BE2C (cell line): ENCODE measurements around the gene PHLPP1.

ENCODE experiments used
- DNase-seq: peaks from one replicate; pipeline ENCODE4 v3.0.0-alpha.2; 2020
- H3K27me3 ChIP-seq: fragments of 250-450 bp; sonication (Bioruptor Pico); 2 replicates; pipeline ENCODE4 v1.5.1; 2020; ENCODE audit warnings: mild to moderate bottlenecking
- H3K36me3 ChIP-seq: fragments of 250-450 bp; sonication (Bioruptor Pico); 2 replicates; pipeline ENCODE4 v1.5.1; 2020; ENCODE audit warnings: mild to moderate bottlenecking
- H3K4me1 ChIP-seq: fragments of 250-450 bp; sonication (Bioruptor Pico); 2 replicates; pipeline ENCODE4 v1.5.1; 2020
- H3K4me3 ChIP-seq: 2 replicates; pipeline ENCODE4 v1.5.1; 2011; ENCODE audit warnings: low read depth, low read length
- H3K9me3 ChIP-seq: fragments of 250-450 bp; sonication (Bioruptor Pico); 2 replicates; pipeline ENCODE4 v1.5.1; 2020
- TF ChIP-seq, protein P1 (sequence below): IDR thresholded peaks from 2 replicates; pipeline ENCODE4 v1.5.1; 2012; ENCODE audit warnings: mild to moderate bottlenecking, low read depth, low read length

PHLPP1 gene

DNA sequence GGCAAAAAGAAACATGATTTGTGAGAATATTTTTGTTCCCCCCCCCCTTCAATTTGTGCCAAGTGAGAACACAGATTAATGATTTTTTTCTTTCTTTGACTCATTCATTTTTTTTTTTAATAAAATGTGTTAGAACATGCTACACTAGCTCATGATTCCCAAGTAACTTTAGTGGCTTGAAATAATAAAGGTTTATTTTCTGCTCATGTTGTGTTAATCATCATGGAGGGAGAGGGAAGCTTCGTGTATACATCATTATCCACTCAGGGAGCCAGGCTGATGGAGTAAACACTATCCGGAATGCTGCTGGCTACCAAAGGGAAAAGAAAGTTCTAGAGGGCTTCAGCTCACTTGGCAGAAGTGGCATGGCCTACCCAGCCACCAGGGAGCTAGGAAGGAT, 40.6 kb downstream of the PHLPP1 start:
- no peak for DNase-seq
- Histone ChIP-seq H3K4me1 (no peaks in the 10 kb centered on the region), H3K4me3 (no peak overlapping the region), H3K9me3 (no peaks in the 10 kb centered on the region), H3K27me3 (no peaks in the 10 kb centered on the region; the same call in 1 of the 2 replicates), H3K36me3 (no peaks in the 10 kb centered on the region)
- TF ChIP-seq, protein P1, sequence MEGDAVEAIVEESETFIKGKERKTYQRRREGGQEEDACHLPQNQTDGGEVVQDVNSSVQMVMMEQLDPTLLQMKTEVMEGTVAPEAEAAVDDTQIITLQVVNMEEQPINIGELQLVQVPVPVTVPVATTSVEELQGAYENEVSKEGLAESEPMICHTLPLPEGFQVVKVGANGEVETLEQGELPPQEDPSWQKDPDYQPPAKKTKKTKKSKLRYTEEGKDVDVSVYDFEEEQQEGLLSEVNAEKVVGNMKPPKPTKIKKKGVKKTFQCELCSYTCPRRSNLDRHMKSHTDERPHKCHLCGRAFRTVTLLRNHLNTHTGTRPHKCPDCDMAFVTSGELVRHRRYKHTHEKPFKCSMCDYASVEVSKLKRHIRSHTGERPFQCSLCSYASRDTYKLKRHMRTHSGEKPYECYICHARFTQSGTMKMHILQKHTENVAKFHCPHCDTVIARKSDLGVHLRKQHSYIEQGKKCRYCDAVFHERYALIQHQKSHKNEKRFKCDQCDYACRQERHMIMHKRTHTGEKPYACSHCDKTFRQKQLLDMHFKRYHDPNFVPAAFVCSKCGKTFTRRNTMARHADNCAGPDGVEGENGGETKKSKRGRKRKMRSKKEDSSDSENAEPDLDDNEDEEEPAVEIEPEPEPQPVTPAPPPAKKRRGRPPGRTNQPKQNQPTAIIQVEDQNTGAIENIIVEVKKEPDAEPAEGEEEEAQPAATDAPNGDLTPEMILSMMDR, result no peak

GRCh38 chr18:62757399-62758010, 42.2 kb downstream of the PHLPP1 start:
- DNase-seq, result no peak
- Histone ChIP-seq H3K27me3 (no peaks in the 10 kb centered on the region; the same call in 1 of the 2 replicates), H3K36me3 (no peaks in the 10 kb centered on the region), H3K9me3 (no peaks in the 10 kb centered on the region), H3K4me1 (no peaks in the 10 kb centered on the region), H3K4me3 (no peak overlapping the region)
- TF ChIP-seq, protein P1, result no peak

- H3K36me3 ChIP-seq, result no peaks in the 10 kb centered on the region
- H3K27me3 ChIP-seq, result no peaks in the 10 kb centered on the region; the same call in 1 of the 2 replicates
- no peak overlapping the region for H3K4me3 ChIP-seq
- H3K9me3 ChIP-seq, result no peaks in the 10 kb centered on the region
- H3K4me1 ChIP-seq, result no peaks in the 10 kb centered on the region
- TF ChIP-seq, protein P1, result no peak
- DNase-seq, result no peak
These were observed 43.2 kb downstream of the PHLPP1 start for GRCh38 chr18:62758591-62758990.

GRCh38 chr18:62759704-62760402, 44.5 kb downstream of the PHLPP1 start:
- Histone ChIP-seq H3K36me3 (no peaks in the 10 kb centered on the region), H3K4me3 (no peak overlapping the region), H3K9me3 (no peaks in the 10 kb centered on the region), H3K27me3 (no peaks in the 10 kb centered on the region; the same call in 1 of the 2 replicates), H3K4me1 (no peaks in the 10 kb centered on the region)
- DNase-seq, result no peak
- TF ChIP-seq, protein P1, result no peak

- Histone ChIP-seq H3K4me1 (no peaks in the 10 kb centered on the region), H3K4me3 (no peak overlapping the region), H3K9me3 (no peaks in the 10 kb centered on the region), H3K36me3 (no peaks in the 10 kb centered on the region), H3K27me3 (no peaks in the 10 kb centered on the region; the same call in 1 of the 2 replicates)
- TF ChIP-seq, protein P1, result no peak
- DNase-seq, result no peak
These were observed 45.0 kb downstream of the PHLPP1 start for GRCh38 chr18:62760403-62760734.

- H3K27me3 ChIP-seq, result no peaks in the 10 kb centered on the region; the same call in 1 of the 2 replicates
- no peak for DNase-seq
These were observed 47.8 kb downstream of the PHLPP1 start for GRCh38 chr18:62763101-62763521.

More at GRCh38 chr18:62763101-62763521, 47.8 kb downstream of the PHLPP1 start:
- H3K36me3 ChIP-seq, result no peaks in the 10 kb centered on the region
- H3K9me3 ChIP-seq, result no peaks in the 10 kb centered on the region
- H3K4me1 ChIP-seq, result no peaks in the 10 kb centered on the region
- H3K4me3 ChIP-seq, result no peak overlapping the region
- TF ChIP-seq, protein P1, result no peak
